ENCODE results near the gene ATG7.
"Not testable (repeated sequence)": the region's sequence is repeated elsewhere in the genome, so short reads cannot be mapped to it uniquely, and the experiment has no call there.

Gene ATG7

DNA sequence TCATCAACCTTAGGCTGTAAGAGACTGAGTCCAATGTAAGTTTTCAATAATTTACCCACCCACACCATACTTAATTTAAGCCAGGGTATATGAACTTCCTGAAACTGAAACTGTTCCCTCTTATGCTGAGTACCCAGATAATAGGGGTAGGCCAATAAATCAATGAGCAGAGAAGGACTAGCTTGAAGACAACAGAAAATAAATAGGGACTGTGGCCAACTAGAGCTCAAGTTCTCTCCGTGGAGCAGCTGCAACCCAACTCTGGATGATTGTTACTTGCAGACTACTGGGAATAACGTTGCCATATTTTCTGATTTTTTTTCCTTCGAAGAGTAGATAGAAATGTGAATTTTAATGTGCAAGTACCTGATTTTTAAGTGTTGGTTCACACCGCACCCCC lies 128.0 kb downstream of the ATG7 start:
- no peak for DNase-seq (ENCODE audit: low spot score)
- TF ChIP-seq, protein P1, sequence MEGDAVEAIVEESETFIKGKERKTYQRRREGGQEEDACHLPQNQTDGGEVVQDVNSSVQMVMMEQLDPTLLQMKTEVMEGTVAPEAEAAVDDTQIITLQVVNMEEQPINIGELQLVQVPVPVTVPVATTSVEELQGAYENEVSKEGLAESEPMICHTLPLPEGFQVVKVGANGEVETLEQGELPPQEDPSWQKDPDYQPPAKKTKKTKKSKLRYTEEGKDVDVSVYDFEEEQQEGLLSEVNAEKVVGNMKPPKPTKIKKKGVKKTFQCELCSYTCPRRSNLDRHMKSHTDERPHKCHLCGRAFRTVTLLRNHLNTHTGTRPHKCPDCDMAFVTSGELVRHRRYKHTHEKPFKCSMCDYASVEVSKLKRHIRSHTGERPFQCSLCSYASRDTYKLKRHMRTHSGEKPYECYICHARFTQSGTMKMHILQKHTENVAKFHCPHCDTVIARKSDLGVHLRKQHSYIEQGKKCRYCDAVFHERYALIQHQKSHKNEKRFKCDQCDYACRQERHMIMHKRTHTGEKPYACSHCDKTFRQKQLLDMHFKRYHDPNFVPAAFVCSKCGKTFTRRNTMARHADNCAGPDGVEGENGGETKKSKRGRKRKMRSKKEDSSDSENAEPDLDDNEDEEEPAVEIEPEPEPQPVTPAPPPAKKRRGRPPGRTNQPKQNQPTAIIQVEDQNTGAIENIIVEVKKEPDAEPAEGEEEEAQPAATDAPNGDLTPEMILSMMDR (IDR thresholded peaks at IDR 0.05; ENCODE audit: extremely low read depth, insufficient read depth, missing control alignments): no peak
- in situ Hi-C loops (cut with MboI; ENCODE audit: low pct_unique_long_range_greater_than_20kb, low sequenced_read_pairs, unreplicated experiment): no loop called here

DNA sequence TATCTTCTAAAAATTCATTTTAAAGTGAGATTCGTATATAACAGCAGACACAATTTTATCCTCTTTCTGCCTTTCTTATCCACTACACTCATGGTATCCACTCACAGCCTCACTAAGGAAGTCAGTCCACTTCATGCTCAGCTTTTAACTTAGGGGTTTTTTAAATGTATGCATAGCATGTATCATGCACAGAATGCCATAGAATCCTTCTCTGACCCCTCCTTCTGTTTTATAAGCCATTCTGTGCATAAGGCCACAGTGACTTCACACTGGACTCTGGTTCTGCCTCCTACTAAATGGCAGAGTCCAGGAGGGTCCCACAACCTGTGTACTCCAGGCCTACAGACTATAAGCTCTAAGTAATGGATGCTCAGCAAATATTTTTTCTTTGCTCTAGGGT lies 129.2 kb downstream of the ATG7 start:
- in situ Hi-C loops (cut with MboI; ENCODE audit: low pct_unique_long_range_greater_than_20kb, low sequenced_read_pairs, unreplicated experiment): no loop called here
- TF ChIP-seq, protein P1 (IDR thresholded peaks at IDR 0.05; ENCODE audit: extremely low read depth, insufficient read depth, missing control alignments): no peak
- DNase-seq (ENCODE audit: low spot score): no peak

DNA sequence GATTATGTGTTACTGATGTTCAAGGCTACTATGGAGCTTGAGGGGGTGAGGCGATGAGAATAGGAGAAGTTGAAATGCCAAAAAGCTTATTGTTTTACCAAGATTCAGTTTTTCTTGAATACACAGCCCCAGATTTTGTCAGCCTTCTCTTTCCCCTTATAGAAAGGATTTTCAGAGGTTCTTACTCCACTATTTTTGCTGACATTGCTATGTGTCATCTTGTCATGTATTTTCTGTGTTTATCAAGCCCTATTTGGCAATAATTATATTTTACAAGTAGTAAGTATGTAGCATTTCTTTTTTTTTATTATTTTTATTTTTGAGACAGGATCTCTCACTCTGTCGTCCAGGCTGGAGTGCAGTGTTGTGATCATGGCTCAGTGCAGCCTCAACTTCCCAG lies 133.1 kb downstream of the ATG7 start:
- TF ChIP-seq, protein P1 (IDR thresholded peaks at IDR 0.05; ENCODE audit: extremely low read depth, insufficient read depth, missing control alignments): no peak
- DNase-seq (ENCODE audit: low spot score): no peak
- in situ Hi-C loops (cut with MboI; ENCODE audit: low pct_unique_long_range_greater_than_20kb, low sequenced_read_pairs, unreplicated experiment): no loop called here

GRCh38 chr3:11407644-11408043 lies 135.4 kb downstream of the ATG7 start:
- no peak for DNase-seq (ENCODE audit: low spot score)
- TF ChIP-seq, protein P1 (IDR thresholded peaks at IDR 0.05; ENCODE audit: extremely low read depth, insufficient read depth, missing control alignments): no peak
- in situ Hi-C loops (cut with MboI; ENCODE audit: low pct_unique_long_range_greater_than_20kb, low sequenced_read_pairs, unreplicated experiment): no loop called here

DNA sequence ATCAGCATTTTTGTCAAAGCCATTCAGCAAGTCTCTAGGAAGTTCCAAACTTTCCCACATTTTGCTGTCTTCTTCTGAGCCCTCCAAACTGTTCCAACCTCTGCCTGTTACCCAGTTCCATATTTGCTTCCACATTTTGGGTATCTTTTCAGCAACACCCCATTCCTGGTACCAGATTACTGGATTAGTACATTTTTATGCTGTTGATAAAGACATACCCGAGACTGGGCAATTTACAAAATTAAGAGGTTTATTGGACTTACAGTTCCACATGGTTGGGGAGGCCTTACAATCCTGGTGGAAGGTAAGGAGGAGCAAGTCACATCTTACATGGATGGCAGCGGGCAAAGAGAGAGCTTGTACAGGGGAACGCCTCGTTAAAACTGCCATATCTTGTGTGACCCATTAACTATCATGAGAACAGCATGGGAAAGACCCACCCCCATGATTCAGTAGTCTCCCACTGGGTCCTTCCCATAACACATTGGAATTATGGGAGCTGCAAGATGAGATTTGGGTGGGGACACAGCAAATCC lies 136.2 kb downstream of the ATG7 start:
- in situ Hi-C loops (cut with MboI; ENCODE audit: low pct_unique_long_range_greater_than_20kb, low sequenced_read_pairs, unreplicated experiment); DNase-seq (ENCODE audit: low spot score): not testable (repeated sequence)

GRCh38 chr3:11410564-11410963 lies 138.4 kb downstream of the ATG7 start:
- TF ChIP-seq, protein P1 (IDR thresholded peaks at IDR 0.05; ENCODE audit: extremely low read depth, insufficient read depth, missing control alignments): no peak
- in situ Hi-C loops (cut with MboI; ENCODE audit: low pct_unique_long_range_greater_than_20kb, low sequenced_read_pairs, unreplicated experiment): no loop called here

GRCh38 chr3:11411956-11412355 lies 139.8 kb downstream of the ATG7 start:
- in situ Hi-C loops (cut with MboI; ENCODE audit: low pct_unique_long_range_greater_than_20kb, low sequenced_read_pairs, unreplicated experiment): no loop called here
- no peak for DNase-seq (ENCODE audit: low spot score)
- TF ChIP-seq, protein P1 (IDR thresholded peaks at IDR 0.05; ENCODE audit: extremely low read depth, insufficient read depth, missing control alignments): no peak

More at GRCh38 chr3:11410564-11410963, 138.4 kb downstream of the ATG7 start:
- no peak for DNase-seq (ENCODE audit: low spot score)
